Measurements from ENCODE around the gene ENKD1. TPM values are rescaled to one million over a fixed set of nuclear protein-coding genes. Genes with fewer than 3 reads are reported as not detected.

Gene ENKD1
- total RNA-seq, 1 experiment from 2014 or later, result 11.9 TPM

GRCh38 chr16:67659675-67660563 lies 6.6 kb downstream of the ENKD1 start, which contains the start of gene ACD (continued):
- TF ChIP-seq FOXP4 (CRISPR knock-in tag; IDR thresholded peaks at IDR 0.05), result no peak; the same call in 1 of the 2 replicates
- no peak for TF ChIP-seq ATF2 (CRISPR knock-in tag; IDR thresholded peaks at IDR 0.05; ENCODE audit: borderline replicate concordance, low read depth)
- peak; percentile 60; the same call in 1 of the 2 replicates for TF ChIP-seq ETV6 (CRISPR knock-in tag; IDR thresholded peaks at IDR 0.05)
- no peak for TF ChIP-seq CTCF (IDR thresholded peaks at IDR 0.05)
- TF ChIP-seq SMAD4 (CRISPR knock-in tag; IDR thresholded peaks at IDR 0.05), result 0 out of 2 replicates have a peak, but pooled peaks have one; percentile 25
- no peak; the same call in none of the 2 replicates for TF ChIP-seq MAX (CRISPR knock-in tag; IDR thresholded peaks at IDR 0.05)
- no peak for TF ChIP-seq ZNF671 (CRISPR knock-in tag; IDR thresholded peaks at IDR 0.05)
- TF ChIP-seq ZBTB43 (CRISPR knock-in tag; IDR thresholded peaks at IDR 0.05), result no peak; the same call in 1 of the 2 replicates
- 0 out of 2 replicates have a peak, but pooled peaks have one; percentile 32 for TF ChIP-seq FOXP1 (CRISPR knock-in tag; IDR thresholded peaks at IDR 0.05; ENCODE audit: borderline replicate concordance)
- TF ChIP-seq SOX15 (CRISPR knock-in tag; IDR thresholded peaks at IDR 0.05), result no peak
- no peak for TF ChIP-seq TCF7 (CRISPR knock-in tag; IDR thresholded peaks at IDR 0.05; ENCODE audit: low read depth)
- no peak for TF ChIP-seq NR1H2 (CRISPR knock-in tag; IDR thresholded peaks at IDR 0.05)
- no peak for TF ChIP-seq OVOL2 (CRISPR knock-in tag; IDR thresholded peaks at IDR 0.05; ENCODE audit: borderline replicate concordance)
- no peak for TF ChIP-seq JAZF1 (CRISPR knock-in tag; IDR thresholded peaks at IDR 0.05)
- no peak for TF ChIP-seq ZNF281 (CRISPR knock-in tag; IDR thresholded peaks at IDR 0.05)
- 0 out of 2 replicates have a peak, but pooled peaks have one; percentile 76 for TF ChIP-seq ZNF219 (CRISPR knock-in tag; IDR thresholded peaks at IDR 0.05; ENCODE audit: borderline replicate concordance)
- TF ChIP-seq HMGXB4 (CRISPR knock-in tag; IDR thresholded peaks at IDR 0.05), result 0 out of 2 replicates have a peak, but pooled peaks have one; percentile 35
- TF ChIP-seq IRF2 (CRISPR knock-in tag; IDR thresholded peaks at IDR 0.05; ENCODE audit: borderline replicate concordance, low read depth), result no peak
- peak; percentile 41; the same call in 1 of the 2 replicates for TF ChIP-seq FOXK1 (CRISPR knock-in tag; IDR thresholded peaks at IDR 0.05)
- no peak for TF ChIP-seq AR (CRISPR knock-in tag; IDR thresholded peaks at IDR 0.05)
- no peak for TF ChIP-seq TEAD1 (CRISPR knock-in tag; IDR thresholded peaks at IDR 0.05)
- TF ChIP-seq ATF3 (CRISPR knock-in tag; conservative IDR thresholded peaks at IDR 0.05), result no peak

Data from WTC11 (cell line).